ENCODE measurements around the gene GRAMD4.

DNA sequence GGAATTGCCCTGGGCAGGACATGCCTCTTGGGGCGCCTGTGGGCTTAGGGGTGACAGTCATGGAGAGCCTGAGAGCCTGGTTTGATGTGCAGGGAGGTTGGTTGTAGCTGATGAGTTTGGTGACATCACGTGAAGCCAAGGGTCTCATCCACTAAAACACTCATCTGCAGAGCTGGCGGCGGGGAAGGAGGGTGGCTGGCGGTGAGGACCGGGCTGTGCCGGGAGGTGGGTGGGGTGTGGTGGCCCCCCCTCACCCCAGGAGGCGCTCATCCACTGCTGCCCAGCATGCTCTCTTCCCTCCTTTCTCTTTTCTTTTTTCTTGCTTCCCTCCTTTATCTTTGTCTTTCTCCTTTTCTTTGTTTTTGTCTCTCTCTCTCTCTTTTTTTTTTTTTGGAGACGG is 49.0 kb downstream of the GRAMD4 start:
- TF ChIP-seq POLR2A (IDR thresholded peaks at IDR 0.05; ENCODE audit: low read depth, low read length) (no peak), POLR2AphosphoS5 (IDR thresholded peaks at IDR 0.05; ENCODE audit: low read depth, low read length) (no peak), TAF1 (IDR thresholded peaks at IDR 0.05; ENCODE audit: low read depth, low read length) (no peak), SPI1 (IDR thresholded peaks at IDR 0.05; ENCODE audit: low read depth, low read length) (no peak), PAX5 (IDR thresholded peaks at IDR 0.05; ENCODE audit: insufficient read depth, low read length, severe bottlenecking) (no peak)

Data from GM12891 (cell line).